Ammon's horn (tissue), 1 donor: Measurements from ENCODE around the gene HP1BP3.
A peak's percentile ranks its signal among the peaks of the same experiment; 100 is the strongest.
"Not testable (repeated sequence)": the region's sequence is repeated elsewhere in the genome, so short reads cannot be mapped to it uniquely, and the experiment has no call there.

ENCODE experiments used
- DNase-seq: peaks from one replicate; pipeline ENCODE4 v3.0.0-alpha.2; 2016; ENCODE audit warnings: low spot score

The HP1BP3 gene

DNA sequence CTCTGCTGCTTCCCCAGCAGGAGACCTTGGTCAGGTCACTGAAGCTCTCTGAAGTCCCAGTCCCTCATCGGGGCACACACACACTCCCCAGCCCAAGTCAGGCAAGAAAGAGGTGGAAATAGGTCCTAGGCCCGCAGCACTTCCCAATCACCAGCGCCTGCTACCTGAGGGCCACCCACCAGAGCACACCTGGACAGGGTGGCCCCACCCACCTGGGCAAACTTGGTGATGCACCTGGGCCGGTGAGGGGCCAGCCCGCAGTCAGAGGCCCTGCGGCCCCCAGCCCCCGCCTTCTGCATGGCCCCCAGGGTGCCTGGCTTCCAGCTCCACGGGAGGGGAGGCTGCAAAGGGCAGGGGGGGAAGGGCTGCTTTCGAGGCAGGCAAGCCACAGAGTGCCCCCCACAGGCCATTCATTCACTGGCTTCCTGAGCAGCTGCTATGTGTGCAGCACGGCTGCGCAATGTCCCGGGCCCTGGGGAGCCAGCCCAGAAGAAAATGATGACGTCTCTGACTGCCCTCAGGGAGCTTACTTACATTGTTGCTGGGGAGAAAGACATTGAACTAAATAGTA lies 59.3 kb downstream of the HP1BP3 start:
- no peak for DNase-seq

DNA sequence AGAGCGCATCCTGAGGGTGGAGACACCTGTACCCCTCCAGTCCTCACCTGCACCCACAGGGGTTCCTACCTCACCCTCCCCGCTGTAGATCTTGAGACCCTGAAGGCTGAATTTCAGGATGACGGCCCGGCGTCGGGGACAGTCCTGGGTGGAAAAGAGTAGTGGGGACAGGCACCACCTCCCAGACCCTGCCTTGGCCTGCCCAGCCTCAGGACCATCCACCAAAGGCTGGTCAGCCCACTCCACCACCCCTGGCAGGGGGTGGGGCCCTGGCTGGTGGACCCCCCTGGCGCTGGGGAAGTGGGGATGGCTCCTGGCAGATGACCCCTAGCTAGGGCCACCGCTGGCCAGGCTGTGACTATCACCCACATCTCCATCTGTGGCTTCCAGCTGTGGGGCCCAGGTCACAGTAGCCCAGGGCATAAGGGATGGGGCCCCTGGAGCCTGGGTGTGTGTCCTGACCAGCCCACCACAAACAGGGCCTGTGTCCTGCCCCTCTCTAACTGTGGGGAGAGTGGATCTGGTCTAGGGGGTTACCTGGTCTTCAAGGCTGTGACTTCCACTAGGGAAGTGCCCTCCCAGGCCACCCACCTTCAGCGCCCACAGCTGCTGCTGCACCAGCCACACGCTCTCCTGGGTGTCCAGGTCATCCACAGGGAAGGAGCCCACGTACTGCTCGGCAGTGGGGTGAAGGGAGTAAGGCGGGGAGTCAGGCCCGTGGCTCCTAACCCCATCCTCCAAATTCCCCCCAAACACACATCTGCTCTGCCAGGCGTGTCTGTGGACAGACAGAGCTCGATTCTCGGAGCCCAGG lies 60.0 kb downstream of the HP1BP3 start:
- no peak for DNase-seq

DNA sequence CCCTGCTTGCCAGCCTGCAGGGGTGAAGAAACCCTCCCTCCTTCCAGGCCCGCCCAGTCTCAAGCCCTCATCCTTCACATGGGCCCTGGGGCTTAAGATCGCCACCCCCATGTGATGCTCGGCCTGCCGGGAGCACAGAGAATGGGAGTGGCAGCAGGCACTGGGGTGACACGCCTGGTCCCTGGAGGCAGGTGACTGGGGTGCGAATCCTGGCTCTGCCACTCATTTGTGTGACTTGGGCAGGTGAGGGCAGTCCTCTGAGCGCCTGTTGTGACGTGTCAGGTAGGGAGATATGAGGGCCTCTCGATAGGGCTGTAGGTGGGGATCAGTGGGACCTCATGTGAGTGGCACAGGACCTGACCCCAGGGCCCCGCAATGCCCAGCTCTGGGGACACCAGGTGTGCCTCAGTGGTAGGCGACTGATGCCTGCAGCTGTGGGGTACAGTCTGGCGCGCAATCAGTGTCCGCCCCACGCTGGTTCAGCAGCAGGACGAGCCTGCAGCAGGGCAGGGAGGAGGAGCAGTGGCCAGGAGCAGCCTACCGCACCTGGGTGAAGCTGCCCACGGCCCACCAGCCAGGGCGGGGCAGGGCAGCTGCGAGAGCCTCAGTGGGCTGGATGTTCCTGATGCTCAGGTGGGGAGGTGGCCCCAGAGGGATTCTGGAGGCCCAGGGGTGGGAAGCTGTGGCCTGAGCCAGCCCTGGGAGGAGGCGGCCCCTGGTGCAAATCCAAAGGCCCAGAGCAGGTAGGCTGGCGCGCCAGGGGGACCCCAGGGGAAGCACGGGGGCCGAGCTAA lies 60.8 kb downstream of the HP1BP3 start:
- DNase-seq: no peak

DNA sequence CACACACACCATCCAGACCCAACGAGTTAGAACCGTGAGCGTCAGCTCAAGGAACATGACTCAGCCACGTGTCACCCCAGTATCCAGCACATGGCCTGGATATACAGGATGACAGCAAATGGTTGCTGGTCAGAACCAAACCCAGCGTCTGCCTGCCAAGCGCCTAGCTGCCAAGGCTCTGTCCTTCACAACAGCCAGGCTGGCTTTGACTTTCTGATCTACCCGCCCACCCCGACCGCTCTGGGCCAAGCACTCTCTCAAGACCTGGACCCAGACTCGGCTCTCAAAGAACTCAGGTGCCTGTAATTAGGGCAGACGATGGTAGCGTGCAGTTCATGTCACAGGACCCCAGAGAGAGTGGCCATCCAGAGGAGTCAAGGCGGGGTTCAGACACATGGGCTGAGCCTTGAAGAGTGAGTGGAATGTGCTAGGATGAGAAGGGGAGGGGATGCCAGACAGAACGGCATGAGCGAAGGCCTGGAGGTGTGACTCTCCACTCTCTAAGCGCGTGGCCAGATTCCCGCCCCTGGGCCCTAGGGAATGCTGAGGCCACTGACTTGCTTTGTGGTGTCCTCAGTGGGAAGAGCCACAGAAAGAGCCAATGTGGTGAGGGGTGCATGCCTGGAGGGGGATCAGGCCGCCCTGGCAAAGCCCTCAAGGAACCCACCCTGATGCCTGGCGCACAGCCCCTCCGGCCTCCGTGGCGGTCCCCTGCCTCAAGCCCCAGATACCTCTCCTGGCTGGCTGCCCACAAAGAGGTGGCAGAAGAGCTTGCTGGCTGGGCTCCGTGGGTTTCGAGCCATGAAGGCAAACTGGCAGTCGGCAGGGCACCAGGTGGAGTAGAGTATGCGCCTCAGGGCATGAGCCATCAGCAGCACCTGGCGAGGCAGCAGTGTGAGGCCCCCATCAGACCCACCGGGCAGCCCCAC lies 61.7 kb downstream of the HP1BP3 start:
- peak; percentile 1 for DNase-seq

DNA sequence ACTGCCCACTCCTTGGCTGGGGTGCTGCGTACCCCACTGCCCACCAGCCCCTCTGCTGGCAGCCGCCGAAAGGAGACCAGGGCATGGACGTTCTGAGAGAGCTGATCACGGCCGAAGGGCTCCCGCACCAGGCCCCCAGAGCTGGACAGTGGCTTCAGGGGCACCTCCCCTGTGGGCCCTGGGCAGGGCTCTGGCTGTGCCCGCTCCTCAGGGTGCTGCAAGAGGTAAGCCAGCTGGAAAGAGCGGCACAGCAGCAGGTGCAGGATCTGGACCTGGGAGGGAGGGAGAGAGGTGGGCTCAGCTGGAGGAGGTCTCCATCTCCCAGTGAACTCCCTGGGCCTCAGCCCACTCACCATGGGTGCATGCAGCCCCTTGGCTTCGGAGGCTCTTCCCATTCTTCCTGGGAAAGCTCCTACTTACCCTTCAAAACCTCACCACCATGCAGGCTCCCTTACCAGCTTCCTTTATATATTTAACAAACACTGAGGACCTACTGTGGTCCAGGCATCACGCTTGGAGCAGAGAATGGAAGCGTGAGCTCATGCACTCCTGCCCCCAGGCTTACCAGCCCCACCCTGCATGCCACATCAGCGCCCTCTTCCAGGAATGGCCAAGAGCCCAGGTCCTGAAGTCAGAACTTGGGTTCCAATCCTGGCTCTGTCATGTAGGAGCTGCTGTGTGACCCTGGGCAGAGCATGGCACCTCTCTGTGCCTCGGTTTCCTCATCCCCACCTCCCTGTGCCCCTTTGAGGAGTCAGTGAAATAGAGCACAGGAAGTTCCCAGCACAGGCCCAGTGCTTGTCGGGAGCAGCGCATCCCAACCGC lies 62.5 kb downstream of the HP1BP3 start:
- peak; percentile 1 for DNase-seq

DNA sequence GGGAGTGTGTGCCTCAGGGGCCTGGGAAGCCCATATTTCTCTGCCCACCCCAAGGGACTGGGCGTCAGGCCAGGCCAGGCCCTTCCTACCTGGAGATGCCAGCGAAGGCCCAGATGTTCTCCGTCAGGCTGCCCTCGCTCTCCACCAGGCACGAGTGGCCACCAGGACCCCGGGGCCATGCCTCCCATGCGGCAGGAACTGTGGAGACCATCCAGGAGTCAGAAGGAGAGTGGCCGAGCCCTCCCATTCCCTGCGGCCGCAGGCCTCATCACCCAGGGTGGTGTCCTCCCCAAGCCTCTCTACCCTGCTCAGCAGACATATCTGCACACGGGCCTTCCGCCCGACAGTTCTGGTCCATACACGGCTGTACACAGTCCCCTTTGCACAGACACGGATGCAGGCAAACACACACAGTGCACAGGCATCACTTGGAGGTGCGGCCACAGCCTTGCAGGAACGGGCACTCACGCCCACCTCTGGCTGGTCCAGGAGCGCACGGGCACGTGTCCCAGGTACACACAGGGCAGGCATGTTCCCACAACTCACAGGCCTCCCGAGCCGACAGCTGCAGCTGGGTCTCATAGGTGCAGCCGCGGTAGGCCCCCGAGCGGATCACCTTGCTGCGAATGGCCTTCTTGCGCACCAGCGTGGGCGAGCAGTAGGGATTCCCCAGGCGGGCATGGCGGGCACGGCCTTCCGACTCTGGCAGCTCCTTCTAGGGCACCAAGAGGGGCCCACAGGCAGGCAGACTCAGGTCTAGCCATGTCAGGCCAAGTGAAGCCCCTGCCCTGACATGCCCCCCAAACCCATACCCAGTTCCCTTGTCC lies 63.4 kb downstream of the HP1BP3 start:
- peak; percentile 1 for DNase-seq

DNA sequence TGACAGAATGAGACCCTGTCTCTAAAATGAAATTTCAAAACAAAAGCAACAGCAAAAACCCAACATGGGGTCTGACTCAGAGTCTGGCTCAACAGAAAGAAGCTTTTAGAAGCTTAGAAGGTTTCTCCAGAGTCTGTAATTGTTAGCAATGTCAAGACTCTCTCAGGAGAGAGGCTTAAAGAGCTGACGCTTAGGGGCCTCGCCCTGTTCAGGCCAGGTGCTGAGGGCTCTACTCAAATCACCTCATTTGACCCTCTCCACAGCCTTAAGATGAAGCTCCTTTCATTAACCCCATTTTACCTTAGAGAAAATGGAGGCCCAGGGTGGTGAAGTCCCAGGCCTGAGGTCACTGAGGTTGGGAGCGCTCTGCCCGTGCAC lies 64.0 kb downstream of the HP1BP3 start:
- no peak for DNase-seq

DNA sequence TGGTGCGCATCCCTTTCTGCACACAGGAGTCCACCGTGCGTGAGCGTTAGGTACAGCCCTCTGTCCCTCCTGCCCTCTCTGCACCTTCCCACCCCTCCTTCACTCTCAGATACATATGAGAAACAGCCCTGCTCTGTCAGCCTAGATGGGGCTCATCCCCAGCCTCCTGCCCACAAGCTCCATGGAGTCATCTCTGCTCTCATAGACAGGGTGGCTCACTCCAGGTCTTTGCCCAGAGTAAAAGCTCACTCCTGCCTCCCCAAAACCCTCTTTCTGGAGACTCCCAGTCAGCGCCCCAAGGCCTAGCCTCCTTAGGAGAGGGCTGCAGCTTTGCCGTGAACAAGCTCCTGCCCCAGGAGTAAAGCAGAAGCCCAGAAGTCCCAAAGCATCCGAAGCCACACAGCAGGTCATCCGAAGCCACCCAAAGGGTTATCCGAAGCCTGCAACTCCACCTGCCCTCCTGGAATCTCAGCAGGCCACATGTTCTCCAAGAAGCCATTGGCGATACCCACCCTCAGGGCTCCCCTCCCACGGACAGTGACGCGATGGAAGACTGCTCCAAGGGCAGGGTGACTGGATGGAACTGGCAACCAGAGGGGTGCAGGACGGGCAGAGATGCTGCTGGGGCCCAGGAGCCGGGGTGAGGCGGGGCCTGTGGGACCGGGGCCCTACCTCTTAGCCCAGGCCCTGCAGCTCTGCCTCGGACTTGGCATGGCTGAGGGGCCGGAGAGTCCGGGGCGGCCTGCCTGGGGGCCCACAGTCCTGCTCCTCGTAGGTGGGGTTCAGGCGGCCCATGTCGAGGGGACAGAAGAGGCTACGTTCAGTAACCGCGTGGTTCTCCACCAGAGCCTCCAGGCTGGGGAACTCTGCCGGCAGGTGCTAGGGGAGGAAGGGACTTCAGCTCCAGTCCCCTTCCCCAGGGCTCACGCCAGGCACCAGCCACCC lies 65.7 kb downstream of the HP1BP3 start:
- no peak for DNase-seq

DNA sequence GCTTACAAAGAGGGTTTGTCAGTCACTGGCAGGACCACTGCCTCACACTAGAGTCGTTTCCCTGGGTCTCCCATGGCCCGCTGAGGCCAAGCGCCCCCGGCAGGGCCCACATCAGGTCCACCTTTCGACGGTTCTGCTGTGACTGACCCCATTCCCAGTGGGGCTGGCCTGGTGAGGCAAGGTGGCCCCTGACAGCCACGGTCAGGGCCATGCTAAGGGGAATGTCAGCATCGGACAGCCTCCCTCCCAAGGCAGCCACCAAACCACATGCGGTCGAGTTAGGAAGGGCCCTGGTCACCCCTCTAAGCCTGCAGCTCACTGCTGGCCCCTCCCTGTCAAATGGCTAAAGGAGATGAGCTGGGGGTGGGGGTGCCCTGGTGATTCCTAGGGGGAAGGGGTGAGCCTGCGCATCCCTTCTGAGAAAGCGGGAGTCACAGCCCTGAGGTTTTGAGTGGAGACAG lies 66.4 kb downstream of the HP1BP3 start:
- no peak for DNase-seq

DNA sequence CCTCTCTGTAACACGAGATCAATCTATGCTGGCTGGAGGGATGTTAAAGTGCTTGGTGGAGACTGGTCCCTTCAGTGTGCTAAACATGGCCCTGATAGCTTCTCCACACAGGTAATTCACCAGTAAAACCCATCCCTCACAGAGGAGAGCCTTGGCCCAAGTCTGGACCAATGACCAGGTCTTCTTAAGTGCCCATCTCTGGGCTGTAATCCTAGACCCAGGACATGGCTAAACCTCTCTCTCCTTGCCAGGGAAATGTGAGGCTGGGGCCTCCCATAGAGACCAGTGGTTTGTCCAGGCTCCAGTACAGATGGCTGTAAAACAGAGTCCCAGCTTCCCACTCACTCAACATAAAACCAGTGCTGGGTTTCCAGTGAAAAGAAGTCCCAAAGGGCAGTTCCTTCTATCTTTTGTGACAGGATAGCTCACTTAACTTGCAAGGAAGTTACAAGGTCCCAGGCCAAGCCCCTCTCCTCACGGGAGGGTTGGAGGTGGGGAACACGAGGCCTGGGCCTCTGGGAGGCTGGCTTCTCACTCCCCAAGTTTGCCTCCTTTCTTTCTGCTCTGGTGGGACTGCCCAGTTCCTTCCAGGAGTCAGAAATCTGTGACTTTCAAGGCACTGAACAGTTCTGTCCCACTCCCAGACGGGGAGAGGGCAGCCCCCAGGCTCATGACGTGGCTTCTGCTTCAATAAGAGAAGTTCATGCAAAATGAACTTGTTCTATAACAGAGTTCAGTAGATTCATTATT lies 67.1 kb downstream of the HP1BP3 start:
- DNase-seq: no peak

DNA sequence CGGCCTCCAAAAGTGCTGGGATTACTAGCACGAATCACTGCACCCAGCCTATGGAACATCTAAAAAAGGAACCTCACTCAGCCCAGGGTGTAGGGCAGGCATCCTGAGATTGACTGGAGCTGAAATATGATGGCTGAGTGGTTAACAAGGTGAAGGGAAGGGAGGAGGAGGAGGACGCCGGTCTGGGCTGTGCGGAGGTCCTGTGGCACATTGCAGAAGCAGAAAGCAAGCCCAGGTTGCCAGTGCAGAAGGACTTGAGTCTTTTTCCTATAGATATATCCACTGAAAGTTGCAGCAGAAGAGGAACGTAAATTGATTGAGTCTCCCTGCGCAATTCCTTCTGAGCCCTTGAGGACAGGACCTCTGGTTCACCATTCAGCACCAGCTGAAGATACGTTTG lies 67.8 kb downstream of the HP1BP3 start:
- DNase-seq: no peak

DNA sequence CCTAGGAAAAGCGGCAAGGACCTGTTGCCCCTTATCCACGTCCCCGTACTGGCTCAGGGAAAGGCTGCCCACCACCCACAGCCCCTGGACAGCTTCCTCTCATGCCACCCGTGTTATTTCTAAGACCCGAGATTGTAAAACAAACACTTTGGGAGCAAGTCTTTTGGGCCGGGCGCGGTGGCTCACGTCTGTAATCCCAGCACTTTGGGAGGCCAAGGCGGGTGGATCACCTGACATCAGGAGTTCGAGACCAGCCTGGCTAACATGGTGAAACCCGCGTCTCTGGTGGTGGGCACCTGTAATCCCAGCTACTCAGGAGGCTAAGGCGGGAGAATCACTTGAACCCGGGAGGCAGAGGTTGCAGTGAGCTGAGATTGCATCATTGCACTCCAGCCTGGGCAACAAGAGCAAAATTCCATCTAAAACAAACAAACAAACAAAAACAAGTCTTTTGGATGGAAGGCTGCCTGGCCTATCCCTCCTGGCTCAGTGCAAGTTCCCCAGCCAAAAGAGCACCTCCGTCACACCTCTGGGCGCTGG lies 68.7 kb downstream of the HP1BP3 start:
- DNase-seq: not testable (repeated sequence)

DNA sequence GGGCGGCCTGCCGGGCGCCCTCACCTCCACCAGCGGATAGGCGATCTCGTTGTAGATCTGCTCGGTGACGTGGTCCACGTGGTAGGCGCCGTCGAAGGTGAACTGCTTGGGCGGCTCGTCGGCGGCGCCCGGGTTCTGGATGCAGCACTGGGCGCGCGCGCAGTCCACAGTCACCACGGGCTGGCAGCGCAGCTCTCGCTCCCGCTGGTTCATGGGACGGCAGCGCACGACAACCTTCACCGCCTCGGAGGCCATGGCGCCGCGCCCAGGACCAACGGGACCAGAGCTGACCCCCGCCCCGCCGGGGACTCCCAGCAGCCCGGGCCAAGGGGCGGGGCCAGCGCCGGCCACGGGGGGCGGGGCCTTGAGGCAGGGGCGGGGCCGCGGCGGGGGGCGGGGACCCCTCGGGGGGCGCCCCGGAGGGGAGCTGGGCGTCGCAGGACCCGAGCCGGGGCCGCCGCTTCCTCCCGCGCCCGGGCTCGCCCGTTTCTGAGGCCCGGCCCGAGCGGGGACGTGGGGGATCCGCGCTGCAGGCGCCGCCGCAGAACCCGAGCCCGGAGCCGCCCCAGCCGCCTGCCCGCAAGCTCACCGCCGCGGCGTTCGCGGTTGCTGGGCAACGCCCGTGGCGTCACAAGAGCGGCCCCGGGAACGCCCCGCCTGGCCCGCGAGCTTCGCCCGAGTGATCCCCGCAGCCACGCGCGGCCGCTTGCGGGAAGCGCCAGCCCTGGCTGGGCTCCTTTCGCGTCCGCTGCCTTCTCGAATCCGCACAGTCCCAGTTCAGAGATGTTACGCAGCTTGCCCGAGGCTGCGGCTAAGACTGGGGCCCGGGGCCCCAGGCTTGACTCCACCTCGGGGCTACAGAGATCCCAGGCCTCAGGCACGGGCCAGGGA lies 69.4 kb downstream of the HP1BP3 start, which contains the start of gene KIF17:
TSS of gene KIF17 (minus strand) at position 556 of the 891 bp plus-strand sequence. CDS start at position 255, 301 bp downstream.
- DNase-seq: peak; percentile 76

DNA sequence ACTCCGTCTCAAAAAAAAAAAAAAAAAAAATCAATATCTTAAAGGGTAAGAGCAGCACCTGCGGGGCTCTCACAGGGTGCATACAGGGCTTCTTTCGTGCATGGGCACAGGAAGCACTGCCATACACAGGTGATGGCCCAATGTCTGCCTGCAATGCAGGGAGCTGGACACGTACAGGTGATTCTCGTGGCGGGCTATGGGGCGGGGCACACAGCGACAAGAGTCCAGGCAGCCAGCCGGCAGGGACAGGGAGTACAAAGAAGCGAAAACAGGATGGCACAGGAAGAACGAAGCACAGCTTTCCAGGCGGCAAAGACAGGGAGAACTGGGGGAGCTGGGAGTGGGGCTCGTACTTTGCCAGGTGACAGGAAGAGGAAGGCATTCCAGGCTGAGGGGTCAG lies 70.9 kb downstream of the HP1BP3 start:
- DNase-seq: no peak

DNA sequence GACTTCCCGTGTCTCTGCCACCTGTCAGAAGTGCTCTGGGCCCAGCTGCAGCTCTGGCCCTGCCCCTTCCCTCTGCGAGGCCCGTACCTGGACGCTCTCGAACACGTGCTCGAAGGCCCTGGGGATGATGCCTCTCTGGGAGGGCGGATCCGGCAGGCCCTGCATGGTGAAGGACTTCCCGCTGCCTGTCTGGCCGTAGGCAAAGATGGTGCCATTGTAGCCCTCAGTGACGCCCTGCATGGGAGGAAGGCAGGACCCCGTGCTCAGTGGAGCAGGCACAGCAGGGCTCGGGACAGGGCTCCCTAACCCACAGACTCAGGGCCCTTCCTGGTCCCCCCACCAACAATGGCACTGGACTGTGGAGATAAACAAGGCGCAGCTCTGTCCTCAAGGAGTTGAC lies 71.7 kb downstream of the HP1BP3 start:
- no peak for DNase-seq

DNA sequence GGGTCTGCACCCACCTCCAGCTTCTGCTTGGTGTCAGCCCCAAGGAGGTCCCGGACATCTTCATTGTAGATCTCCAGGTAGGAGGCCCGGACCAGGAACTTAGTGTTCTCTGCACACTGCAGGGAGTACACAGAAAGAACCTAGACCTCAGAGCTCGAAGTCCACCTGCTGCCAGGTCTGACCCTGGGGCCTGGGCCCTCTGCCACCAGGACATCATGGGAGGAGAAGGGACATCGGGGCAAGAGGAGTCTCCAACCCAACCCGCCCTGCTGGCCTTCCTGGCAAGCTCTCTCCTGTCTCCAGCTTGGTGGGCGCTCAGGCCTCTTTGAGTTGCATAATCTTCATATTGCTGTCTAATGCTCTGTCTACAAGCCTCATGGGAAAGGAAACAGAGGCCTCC lies 73.7 kb downstream of the HP1BP3 start:
- no peak for DNase-seq

DNA sequence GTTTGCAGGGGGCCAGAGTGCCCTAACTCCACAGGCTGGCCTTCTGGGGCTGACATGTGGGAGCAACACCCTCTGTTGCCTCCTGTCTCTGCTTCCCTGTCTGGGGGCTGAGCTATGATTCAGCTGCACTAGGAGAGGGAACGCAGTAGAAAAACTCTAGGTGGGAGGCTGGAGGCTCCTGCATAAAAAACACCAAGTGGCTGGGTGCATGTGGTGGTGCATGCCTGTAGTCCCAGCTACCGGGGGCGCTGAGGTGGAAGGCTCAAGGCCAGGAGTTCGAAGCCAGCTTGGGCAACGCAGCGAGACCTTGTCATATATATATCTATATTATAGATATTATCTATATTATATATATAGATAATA lies 74.9 kb downstream of the HP1BP3 start:
- peak; percentile 62 for DNase-seq
